RCC 7860 (cell line): Measurements from ENCODE around the gene PTGS1.
"Not testable (repeated sequence)": the region's sequence is repeated elsewhere in the genome, so short reads cannot be mapped to it uniquely, and the experiment has no call there.

Experiments used
- DNase-seq: peaks from one replicate; pipeline ENCODE4 v3.0.0-alpha.2; 2015; ENCODE audit warnings: low spot score
- FAIRE-seq: peaks from 2 replicates; lab custom pipeline; 2012; peaks lifted over from hg19 to GRCh38; lab: Jason Lieb, UNC

The PTGS1 gene

GRCh38 chr9:122346478-122347347, 24.1 kb upstream of the PTGS1 start:
- DNase-seq (no peak), FAIRE-seq (no peak)

- no peak for FAIRE-seq
- no peak for DNase-seq
These were observed 23.2 kb upstream of the PTGS1 start for GRCh38 chr9:122347348-122348287.

GRCh38 chr9:122348288-122348777, 22.5 kb upstream of the PTGS1 start:
- DNase-seq (no peak), FAIRE-seq (no peak)

- no peak for DNase-seq
- no peak for FAIRE-seq
These were observed 22.0 kb upstream of the PTGS1 start for GRCh38 chr9:122348791-122349190.

- no peak for FAIRE-seq
- DNase-seq: no peak
These were observed 21.6 kb upstream of the PTGS1 start for GRCh38 chr9:122349201-122349600.

GRCh38 chr9:122350577-122351355, 20.1 kb upstream of the PTGS1 start:
- DNase-seq: peak; percentile 57
- no peak for FAIRE-seq

GRCh38 chr9:122354536-122355199, 16.2 kb upstream of the PTGS1 start:
- DNase-seq (no peak), FAIRE-seq (no peak)

GRCh38 chr9:122355336-122355875, 15.4 kb upstream of the PTGS1 start:
- FAIRE-seq (no peak), DNase-seq (no peak)

GRCh38 chr9:122356627-122357026, 14.2 kb upstream of the PTGS1 start:
- no peak for DNase-seq

GRCh38 chr9:122360891-122361290, 9.9 kb upstream of the PTGS1 start:
- FAIRE-seq: no peak
- DNase-seq: no peak

More at GRCh38 chr9:122356627-122357026, 14.2 kb upstream of the PTGS1 start:
- FAIRE-seq: no peak

- FAIRE-seq, DNase-seq: not testable (repeated sequence)
These were observed 7.7 kb upstream of the PTGS1 start for GRCh38 chr9:122363131-122363530.

- DNase-seq (no peak), FAIRE-seq (no peak)
These were observed 6.6 kb upstream of the PTGS1 start for GRCh38 chr9:122364117-122364782.

GRCh38 chr9:122364783-122365150, 6.1 kb upstream of the PTGS1 start:
- DNase-seq (no peak), FAIRE-seq (no peak)

- DNase-seq: no peak
These were observed 4.7 kb upstream of the PTGS1 start for GRCh38 chr9:122366074-122366660.

GRCh38 chr9:122367065-122367464, 3.8 kb upstream of the PTGS1 start:
- DNase-seq (no peak), FAIRE-seq (no peak)

More at GRCh38 chr9:122366074-122366660, 4.7 kb upstream of the PTGS1 start:
- no peak for FAIRE-seq

- FAIRE-seq: no peak
- DNase-seq: no peak
These were observed 2.9 kb upstream of the PTGS1 start for GRCh38 chr9:122367774-122368460.

- DNase-seq (no peak), FAIRE-seq (no peak)
These were observed 2.2 kb upstream of the PTGS1 start for GRCh38 chr9:122368642-122369041.

GRCh38 chr9:122370303-122370702, 521 bp upstream of the PTGS1 start:
- FAIRE-seq: no peak

More at GRCh38 chr9:122370303-122370702, 521 bp upstream of the PTGS1 start:
- no peak for DNase-seq
